Hippocampal formation (tissue), 2 donors: ENCODE measurements around the gene FAM43A.

Experiments used
- DNase-seq, 2 donors: peaks; one replicate each; lab custom pipeline; 2025; lab: John Stamatoyannopoulos, UW

FAM43A gene, protein sequence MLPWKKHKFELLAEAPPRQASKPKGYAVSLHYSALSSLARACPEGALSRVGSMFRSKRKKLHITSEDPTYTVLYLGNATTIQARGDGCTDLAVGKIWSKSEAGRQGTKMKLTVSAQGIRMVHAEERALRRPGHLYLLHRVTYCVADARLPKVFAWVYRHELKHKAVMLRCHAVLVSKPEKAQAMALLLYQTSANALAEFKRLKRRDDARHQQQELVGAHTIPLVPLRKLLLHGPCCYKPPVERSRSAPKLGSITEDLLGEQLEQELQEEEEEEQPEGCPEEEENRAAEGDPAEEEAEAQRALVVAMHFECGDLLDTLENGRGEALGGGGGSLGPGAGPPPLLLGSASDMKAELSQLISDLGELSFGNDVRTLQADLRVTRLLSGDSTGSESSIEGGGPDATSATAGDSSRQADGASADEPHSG

DNA sequence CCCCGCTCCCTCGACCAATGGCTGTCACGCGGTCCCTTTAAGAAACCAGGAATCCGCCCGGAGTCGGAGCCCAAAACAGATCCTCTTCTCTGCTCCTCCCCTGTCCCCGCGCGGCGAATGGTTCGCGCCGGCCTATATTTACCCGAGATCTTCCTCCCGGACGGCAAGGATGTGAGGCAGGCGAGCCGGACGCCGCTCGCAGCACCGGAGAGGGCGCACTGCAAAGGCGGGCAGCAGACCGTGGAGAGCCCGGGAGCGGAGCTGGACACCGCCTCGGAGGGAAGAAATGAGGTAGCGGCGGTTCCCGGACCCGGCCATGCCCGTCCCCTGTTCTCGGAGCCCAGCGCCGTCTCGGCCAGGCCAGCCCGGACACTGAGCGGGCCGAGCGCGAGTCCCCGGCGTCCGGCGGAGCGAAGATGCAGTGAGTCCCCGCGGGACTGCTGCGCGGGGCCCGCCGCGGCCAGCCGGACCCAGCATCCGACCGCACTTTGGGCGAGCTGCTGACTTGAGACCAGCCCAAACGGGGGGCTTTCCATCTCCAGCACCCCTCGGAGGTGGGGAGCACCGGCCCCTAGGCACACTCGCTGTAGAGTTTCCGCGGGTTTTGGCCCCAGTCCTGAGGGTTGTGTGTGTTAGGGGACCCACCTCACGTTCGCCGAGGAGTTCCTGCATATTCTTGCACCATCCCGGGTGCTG, at the start of gene FAM43A:
TSS of gene FAM43A (plus strand) at position 166 of the 696 bp plus-strand sequence. CDS start 944 bp downstream, outside the sequence.
- DNase-seq, result peak; percentile 66 to 80

GRCh38 chr3:194637066-194637465, 48.6 kb upstream of the FAM43A start:
- DNase-seq, result no peak

DNA sequence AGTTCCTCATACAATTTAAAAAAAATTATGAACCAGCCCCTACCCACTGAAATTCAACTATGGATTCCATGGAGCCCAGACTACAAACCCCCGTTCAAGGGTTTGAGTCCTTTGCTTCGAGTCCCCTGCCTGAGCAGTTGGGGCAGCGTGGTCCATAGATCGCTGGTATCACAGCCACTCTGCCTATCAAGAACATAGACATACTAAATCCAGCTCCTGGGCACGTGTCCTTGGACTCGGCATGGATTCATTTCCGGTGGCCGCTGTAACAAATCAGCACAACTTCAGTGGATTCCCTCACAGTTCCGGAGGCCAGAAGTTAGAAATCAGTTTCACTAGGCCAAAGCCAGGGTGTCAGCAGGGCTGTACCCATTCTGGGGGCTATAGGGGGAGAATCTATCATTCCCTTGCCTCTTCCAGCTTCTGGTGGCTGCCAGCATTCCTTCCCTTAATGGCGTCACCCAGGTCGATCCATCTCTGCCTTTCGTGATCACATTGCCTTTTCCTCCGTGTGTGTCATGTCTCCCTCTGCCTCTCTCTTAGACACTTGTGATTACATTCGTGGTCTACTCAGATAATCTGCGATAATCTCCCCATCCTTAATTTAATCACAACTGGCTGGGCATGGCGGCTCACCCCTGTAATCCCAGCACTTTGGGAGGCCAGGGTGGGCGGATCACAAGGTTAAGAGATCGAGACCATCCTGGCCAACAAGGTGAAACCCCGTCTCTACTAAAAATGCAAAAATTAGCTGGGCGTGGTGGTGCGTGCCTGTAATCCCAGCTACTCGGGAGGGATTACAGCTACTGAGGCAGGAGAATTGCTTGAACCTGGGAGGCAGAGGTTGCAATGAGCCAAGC, 47.9 kb upstream of the FAM43A start:
- no peak for DNase-seq

DNA sequence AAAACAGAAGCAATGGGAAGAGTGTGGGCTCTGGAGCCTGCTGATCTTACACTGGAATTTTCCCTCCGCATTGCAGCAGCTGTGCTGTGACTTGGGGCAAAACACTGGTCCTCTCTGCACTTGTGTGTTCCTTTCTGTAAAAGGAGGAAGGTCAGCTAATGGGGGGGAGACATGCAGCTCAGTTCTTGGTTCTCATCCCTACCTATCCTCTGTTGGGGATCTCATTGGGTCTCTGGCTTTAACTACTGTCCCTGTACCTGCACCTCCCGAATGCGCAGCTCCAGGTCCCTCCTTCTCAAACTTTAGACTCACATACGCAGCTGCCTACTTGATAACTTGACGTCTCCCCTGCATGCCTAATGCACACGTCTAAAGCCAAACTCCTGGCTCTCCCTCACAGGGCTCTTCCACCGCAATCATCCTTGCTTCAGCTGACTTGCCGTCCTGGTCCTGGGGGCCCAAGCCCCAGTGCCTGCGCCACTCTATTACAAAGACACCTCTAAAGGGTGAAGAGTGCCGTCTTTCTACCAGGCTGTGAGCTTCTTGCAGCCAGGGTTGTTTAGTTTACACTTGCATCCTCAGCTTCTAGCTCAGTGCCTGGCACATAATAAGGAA, 46.6 kb upstream of the FAM43A start:
- no peak for DNase-seq

DNA sequence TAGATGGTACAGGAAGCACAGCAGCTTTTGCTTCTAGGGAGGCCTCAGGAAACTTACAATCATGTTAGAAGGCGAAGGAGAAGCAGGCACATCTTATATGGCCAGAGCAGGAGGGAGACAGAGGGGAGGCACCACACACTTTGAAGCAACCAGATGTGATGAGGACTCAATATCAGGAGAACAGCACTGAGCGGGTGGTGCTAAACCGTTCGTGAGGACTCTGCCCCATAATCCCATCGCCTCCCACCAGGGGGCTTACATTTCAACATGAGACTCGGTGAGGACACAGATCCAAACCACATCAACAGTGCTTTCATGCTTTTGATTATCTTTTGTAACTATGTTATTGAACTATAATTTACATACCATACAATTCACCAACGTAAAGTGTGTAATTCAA, 44.9 kb upstream of the FAM43A start:
- no peak for DNase-seq

- no peak for DNase-seq
These were observed 42.9 kb upstream of the FAM43A start for GRCh38 chr3:194642769-194643168.

GRCh38 chr3:194647747-194648146, 37.9 kb upstream of the FAM43A start:
- no peak for DNase-seq

GRCh38 chr3:194654443-194654842, 31.2 kb upstream of the FAM43A start:
- DNase-seq, result no peak

- no peak for DNase-seq
These were observed 28.2 kb upstream of the FAM43A start for GRCh38 chr3:194657439-194657838.

DNA sequence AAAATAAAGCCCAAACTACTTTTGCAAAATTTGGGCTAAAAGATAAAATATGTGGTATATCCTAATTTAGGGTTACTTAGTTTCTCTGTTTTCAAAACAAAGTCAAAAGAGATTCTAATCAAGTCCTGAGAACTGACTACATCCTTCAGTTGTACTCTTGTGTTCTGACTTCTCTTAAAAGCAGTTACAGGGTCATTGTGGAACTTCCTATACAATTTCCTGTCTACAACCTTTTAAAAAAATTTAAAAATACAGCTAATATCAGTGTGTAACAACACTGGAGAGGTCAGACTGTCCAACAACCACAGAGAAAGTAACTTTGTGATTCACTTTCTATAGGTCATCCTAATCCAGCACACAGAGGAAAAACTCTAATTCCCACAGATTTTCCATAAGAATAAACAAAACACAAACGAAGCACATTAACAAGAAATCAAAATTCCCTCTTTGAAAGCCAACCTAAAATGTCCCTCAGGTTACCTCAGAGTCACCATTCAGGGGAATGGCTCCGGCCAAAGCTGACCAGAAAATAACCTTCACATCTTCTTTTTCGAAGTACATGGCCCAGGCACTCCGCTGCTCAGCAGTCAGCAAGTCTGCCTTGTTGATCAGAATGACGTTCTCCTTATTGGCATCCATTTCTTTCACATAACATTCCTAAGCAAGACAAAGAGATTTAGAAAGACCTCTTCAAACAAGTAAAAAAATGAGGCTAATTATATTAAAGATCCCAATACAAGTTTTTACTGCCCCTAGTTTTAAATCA, 27.0 kb upstream of the FAM43A start:
- no peak for DNase-seq

DNA sequence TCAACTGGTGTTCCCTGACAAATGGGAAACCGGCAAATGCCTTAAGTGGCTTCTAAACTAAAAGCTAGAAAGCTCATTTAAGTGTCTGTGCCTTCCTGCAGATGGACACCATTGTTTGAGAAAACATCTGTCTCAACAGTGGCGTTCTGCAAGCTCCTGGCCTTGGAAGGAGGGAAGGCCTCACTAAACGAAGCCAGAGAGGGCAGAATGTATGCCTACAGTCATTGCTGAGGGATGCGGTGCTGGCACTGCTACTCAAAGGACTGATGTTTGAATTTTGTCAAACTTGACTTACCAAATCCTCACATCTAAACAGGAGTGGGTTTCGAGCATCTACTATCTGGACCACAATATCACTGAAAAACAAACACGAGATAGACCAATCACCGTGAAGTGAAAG, 25.9 kb upstream of the FAM43A start:
- DNase-seq, result no peak

GRCh38 chr3:194661374-194661773, 24.3 kb upstream of the FAM43A start:
- DNase-seq, result no peak

DNA sequence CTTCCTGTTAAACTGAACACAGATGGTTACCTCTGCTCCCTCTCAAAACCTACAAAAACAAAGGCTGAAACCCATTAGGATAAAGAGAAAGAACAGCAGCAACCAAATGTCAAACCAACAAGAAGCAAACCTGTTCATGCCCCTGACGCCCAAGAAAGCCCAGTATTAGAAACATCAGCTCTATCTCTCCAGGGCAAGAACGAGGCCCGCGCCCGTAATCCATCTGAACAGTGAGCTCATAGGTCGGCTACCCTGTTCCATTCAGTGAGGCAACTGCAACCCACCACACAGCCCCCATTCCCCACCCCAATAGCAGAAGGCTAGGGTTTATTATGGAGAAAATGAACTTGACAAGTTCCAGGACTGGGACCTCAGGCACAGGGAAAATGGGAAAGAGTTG, 23.7 kb upstream of the FAM43A start:
- no peak for DNase-seq

GRCh38 chr3:194664857-194665256, 20.8 kb upstream of the FAM43A start:
- no peak for DNase-seq

- no peak for DNase-seq
These were observed 18.3 kb upstream of the FAM43A start for GRCh38 chr3:194667363-194667762.

DNA sequence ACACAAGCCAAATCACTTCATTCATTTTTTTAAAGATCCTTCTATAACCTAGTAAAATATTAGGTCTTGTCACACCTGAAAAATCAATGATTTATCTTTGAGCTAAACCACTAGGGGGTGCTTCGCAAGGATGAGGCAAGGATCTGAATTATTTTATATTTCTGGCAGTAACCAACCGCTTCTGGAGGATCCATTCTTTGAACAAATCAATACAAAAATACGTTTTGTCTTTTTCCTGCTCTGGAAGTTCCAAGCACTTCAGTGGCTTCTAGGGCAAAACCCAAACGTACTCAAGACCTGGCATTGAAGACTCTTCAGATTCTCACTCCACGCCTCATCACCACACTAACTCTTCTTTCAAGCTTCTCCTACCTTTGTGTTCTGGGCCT, 14.2 kb upstream of the FAM43A start:
- peak in 1 of 2 donors; percentile 44 for DNase-seq

- peak; percentile 84 to 97 for DNase-seq
These were observed 13.5 kb upstream of the FAM43A start, which contains the start of gene LSG1 for GRCh38 chr3:194671900-194672808. TSS of gene LSG1 (minus strand) at chr3:194672191. CDS start at chr3:194672162, 29 bp downstream.

- DNase-seq, result no peak
These were observed 12.8 kb upstream of the FAM43A start for GRCh38 chr3:194672876-194673275.

- DNase-seq, result no peak
These were observed 11.9 kb upstream of the FAM43A start for GRCh38 chr3:194673761-194674160.

DNA sequence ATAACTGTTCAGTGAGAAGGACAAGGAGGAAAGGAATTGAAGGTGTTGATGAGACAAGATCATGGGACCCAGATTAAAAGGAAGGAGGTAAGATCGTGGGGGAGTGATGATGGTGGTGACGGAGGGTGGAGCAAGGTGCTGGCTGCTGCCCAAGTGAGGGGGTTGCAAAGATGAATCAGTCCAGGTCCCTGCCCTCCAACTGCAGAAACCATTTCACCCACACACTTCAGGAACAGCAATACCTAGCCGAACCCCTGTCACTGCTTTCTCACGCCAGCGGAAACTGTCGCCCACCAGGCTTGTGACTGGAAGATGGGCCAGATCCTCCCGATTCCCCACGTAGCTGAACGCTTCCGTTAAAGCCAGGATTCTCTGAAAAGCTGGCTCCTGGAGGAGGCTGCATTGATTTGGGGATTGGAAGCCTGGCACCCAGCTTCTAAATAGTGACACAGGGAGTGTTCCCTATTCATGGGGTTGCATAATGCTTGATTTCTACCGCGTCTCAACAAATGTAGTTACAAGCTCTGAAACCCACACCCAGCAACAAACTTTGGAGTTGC, 10.5 kb upstream of the FAM43A start:
- no peak for DNase-seq
